Keratinocyte (primary cell): ENCODE data around the gene WAS. TPM values are rescaled to one million over a fixed set of nuclear protein-coding genes. Genes with fewer than 3 reads are reported as not detected.

Experiments
- DNase-seq: peaks from one replicate; pipeline ENCODE4 v3.0.0-alpha.2; 2011; ENCODE audit warnings: low read depth, missing footprints, low spot score
- FAIRE-seq: peaks from 2 replicates; lab custom pipeline; 2011; peaks lifted over from hg19 to GRCh38; lab: Jason Lieb, UNC
- H2AFZ ChIP-seq: 2 replicates; pipeline ENCODE4 v1.6.0; 2012; ENCODE audit warnings: low read length, control low read depth, inconsistent platforms; ENCODE audit not compliant: control insufficient read depth
- H3K27ac ChIP-seq: 2 replicates; pipeline ENCODE4 v1.5.1; 2011; ENCODE audit warnings: low read length; ENCODE audit not compliant: control insufficient read depth, insufficient read depth
- H3K27me3 ChIP-seq: 3 replicates; pipeline ENCODE4 v1.6.0; 2011; ENCODE audit warnings: low read length; ENCODE audit not compliant: control insufficient read depth, insufficient read depth; ENCODE audit errors: extremely low read depth
- H3K36me3 ChIP-seq, 2 experiments: 2 replicates in 1 of 2; 3 replicates in 1 of 2; pipeline ENCODE4 v1.5.1; 2011; ENCODE audit warnings: low read length in 2 of 2, mild to moderate bottlenecking in 1 of 2; ENCODE audit not compliant: control insufficient read depth in 2 of 2, insufficient read depth in 2 of 2; ENCODE audit errors: extremely low read depth in 1 of 2
- H3K4me1 ChIP-seq: 3 replicates; pipeline ENCODE4 v1.5.1; 2011; ENCODE audit warnings: low read length; ENCODE audit not compliant: control insufficient read depth, insufficient read depth; ENCODE audit errors: extremely low read depth
- H3K4me2 ChIP-seq: 3 replicates; pipeline ENCODE4 v1.6.0; 2011; ENCODE audit warnings: low read depth, low read length; ENCODE audit not compliant: control insufficient read depth, insufficient read depth; ENCODE audit errors: extremely low read depth
- H3K4me3 ChIP-seq, 3 experiments: fragments of 200-600 bp in 1 of 3; sonication (generic) in 1 of 3; 2 replicates in 2 of 3; 3 replicates in 1 of 3; pipeline ENCODE4 v1.5.1; 2011 to 2016; ENCODE audit warnings: low read length in 3 of 3, mild to moderate bottlenecking in 3 of 3, control low read depth in 2 of 3, inconsistent platforms in 1 of 3, low read depth in 1 of 3, mixed read lengths in 1 of 3, mixed run types in 1 of 3, moderate library complexity in 1 of 3; ENCODE audit not compliant: control insufficient read depth in 2 of 3, insufficient read depth in 2 of 3; ENCODE audit errors: extremely low read depth in 1 of 3
- H3K79me2 ChIP-seq: 2 replicates; pipeline ENCODE4 v1.6.0; 2012; ENCODE audit warnings: low read length; ENCODE audit not compliant: control insufficient read depth, insufficient read depth
- H3K9ac ChIP-seq: 3 replicates; pipeline ENCODE4 v1.6.0; 2011; ENCODE audit warnings: low read length; ENCODE audit not compliant: control insufficient read depth, insufficient read depth; ENCODE audit errors: extremely low read depth
- H3K9me1 ChIP-seq: 3 replicates; pipeline ENCODE4 v1.6.0; 2011; ENCODE audit warnings: low read length; ENCODE audit not compliant: control insufficient read depth, insufficient read depth; ENCODE audit errors: extremely low read depth
- H3K9me3 ChIP-seq: 2 replicates; pipeline ENCODE4 v1.5.1; 2012; ENCODE audit warnings: low read depth, low read length; ENCODE audit not compliant: control insufficient read depth
- H4K20me1 ChIP-seq: 3 replicates; pipeline ENCODE4 v1.6.0; 2011; ENCODE audit warnings: low read length; ENCODE audit not compliant: control insufficient read depth, insufficient read depth; ENCODE audit errors: extremely low read depth
- EZH2 ChIP-seq: IDR thresholded peaks from one replicate; pipeline ENCODE4 v1.6.1; 2012; ENCODE audit warnings: inconsistent platforms, mild to moderate bottlenecking, low read length, moderate library complexity
- dilution Hi-C: fragments of 300-500 bp; cut with MboI; formaldehyde crosslinking; loops from one replicate; pipeline ENCODE4 v1.7.0; 2020; ENCODE audit warnings: low sequenced_read_pairs; ENCODE audit not compliant: extremely low pct_ligation_motif_present
- polyA plus RNA-seq, 5 experiments: library from polyadenylated mRNA; depleted of rRNA in 3 of 5; stranded (reverse) in 3 of 5; stranded (forward) in 1 of 5; unstranded in 1 of 5; fragments of >200 nt; gene quantifications; 1 replicate in 1 of 5; 2 replicates in 3 of 5; 3 replicates in 1 of 5; pipeline versions ENCODE4 v1.2.1 to v1.2.3, GENCODE V29; 2011 to 2012; ENCODE audit warnings: missing spikeins in 2 of 5, low read depth in 1 of 5, low replicate concordance in 1 of 5
- TF ChIP-seq, protein P1 (sequence below), 3 experiments: IDR thresholded peaks in 1 of 3; conservative IDR thresholded peaks in 1 of 3; optimal IDR thresholded peaks in 1 of 3; 2 replicates in 2 of 3; 3 replicates in 1 of 3; pipeline versions ENCODE3 to v1.5.1; 2011; ENCODE audit warnings: low read length in 3 of 3, mild to moderate bottlenecking in 3 of 3, moderate library complexity in 2 of 3, control low read depth in 1 of 3, inconsistent platforms in 1 of 3; ENCODE audit not compliant: insufficient read depth in 2 of 3; ENCODE audit errors: extremely low read depth in 1 of 3

The WAS gene
- polyA plus RNA-seq, 1 donor (not counting 4 experiments of a cell fraction or from before 2014, with no cell fraction given): 0.07 TPM

DNA sequence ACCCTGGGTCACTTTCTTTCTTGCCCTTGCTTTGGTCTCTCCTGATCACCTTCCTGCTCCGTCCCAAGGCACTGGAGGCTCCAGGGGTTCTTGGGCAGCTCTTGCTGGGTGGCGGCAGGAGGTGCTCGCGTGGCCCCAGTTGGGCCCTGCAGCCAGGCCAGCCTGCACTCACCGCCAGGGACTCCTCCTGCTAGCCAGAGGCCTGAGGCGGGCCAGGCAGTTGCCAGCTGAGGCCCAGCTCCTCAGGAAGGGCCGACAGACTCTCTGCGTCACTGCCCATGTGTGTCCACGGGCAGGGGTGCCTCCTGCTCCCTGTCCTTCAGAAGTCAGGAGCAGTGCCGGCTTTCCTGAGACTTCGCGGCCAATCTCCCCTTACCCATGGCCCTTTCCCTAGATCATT is 22.3 kb downstream of the WAS start:
- dilution Hi-C loops: no loop called here
- no peak for FAIRE-seq
- Histone ChIP-seq H3K9me1 (no peaks in the 10 kb centered on the region), H3K27ac (no peak overlapping the region), H3K36me3 (no peaks in the 10 kb centered on the region), H3K4me2 (no peak overlapping the region), H3K4me3 (no peak overlapping the region), H3K9ac (no peak overlapping the region), H3K79me2 (peaks cover 11% of the 10 kb centered on the region), H2AFZ (no peak overlapping the region), H3K27me3 (no peaks in the 10 kb centered on the region), H3K9me3 (peaks cover 3% of the 10 kb centered on the region), H4K20me1 (no peaks in the 10 kb centered on the region), H3K4me1 (peaks cover 14% of the 10 kb centered on the region)
- DNase-seq: no peak
- TF ChIP-seq, protein P1, sequence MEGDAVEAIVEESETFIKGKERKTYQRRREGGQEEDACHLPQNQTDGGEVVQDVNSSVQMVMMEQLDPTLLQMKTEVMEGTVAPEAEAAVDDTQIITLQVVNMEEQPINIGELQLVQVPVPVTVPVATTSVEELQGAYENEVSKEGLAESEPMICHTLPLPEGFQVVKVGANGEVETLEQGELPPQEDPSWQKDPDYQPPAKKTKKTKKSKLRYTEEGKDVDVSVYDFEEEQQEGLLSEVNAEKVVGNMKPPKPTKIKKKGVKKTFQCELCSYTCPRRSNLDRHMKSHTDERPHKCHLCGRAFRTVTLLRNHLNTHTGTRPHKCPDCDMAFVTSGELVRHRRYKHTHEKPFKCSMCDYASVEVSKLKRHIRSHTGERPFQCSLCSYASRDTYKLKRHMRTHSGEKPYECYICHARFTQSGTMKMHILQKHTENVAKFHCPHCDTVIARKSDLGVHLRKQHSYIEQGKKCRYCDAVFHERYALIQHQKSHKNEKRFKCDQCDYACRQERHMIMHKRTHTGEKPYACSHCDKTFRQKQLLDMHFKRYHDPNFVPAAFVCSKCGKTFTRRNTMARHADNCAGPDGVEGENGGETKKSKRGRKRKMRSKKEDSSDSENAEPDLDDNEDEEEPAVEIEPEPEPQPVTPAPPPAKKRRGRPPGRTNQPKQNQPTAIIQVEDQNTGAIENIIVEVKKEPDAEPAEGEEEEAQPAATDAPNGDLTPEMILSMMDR (optimal IDR thresholded peaks at IDR 0.05 in 1 of 3, IDR thresholded peaks at IDR 0.05 in 1 of 3, conservative IDR thresholded peaks at IDR 0.05 in 1 of 3; ENCODE audit: extremely low read depth in 1 of 3, insufficient read depth in 2 of 3, low read length in 3 of 3): no peak
- no peak for TF ChIP-seq EZH2

DNA sequence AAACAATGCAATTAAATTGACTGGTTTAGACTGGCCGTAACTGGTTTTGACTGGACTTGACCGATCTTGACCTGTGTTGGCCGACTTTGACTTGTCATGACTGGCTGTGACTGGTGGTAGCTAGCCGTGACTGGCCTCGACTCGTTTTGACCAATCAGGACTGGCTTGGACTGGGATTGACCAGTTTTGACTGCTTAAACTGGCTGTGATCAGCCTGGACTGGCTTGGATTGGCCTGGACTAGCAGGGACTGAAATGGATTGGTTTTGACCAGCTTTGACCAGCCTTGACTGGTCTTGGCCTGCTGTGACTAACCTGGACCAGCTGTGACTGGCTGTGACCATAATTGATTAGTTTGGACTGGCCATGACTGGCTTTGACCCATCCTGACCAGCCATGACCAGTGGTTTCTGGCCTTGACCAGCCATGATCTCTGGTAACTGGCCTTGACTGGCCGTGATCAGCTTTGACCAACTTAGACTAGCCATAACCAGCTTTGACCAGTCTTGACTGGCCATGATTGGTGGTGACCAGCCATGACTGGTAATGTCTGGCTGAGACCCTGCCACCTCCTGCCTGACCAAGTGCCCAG is 26.0 kb downstream of the WAS start:
- H3K9ac ChIP-seq: no peak overlapping the region
- dilution Hi-C loops: no loop called here

More for the DNA sequence above, 26.0 kb downstream of the WAS start:
- no peak for TF ChIP-seq EZH2
- TF ChIP-seq, protein P1 (optimal IDR thresholded peaks at IDR 0.05 in 1 of 3, IDR thresholded peaks at IDR 0.05 in 1 of 3, conservative IDR thresholded peaks at IDR 0.05 in 1 of 3; ENCODE audit: extremely low read depth in 1 of 3, insufficient read depth in 2 of 3, low read length in 3 of 3): no peak
- H3K4me1 ChIP-seq: peaks cover 2% of the 10 kb centered on the region
- no peaks in the 10 kb centered on the region for H3K27me3 ChIP-seq
- no peaks in the 10 kb centered on the region for H3K9me1 ChIP-seq
- FAIRE-seq (no peak), DNase-seq (no peak)
- H4K20me1 ChIP-seq: no peaks in the 10 kb centered on the region
- H3K9me3 ChIP-seq: peaks cover 3% of the 10 kb centered on the region
- no peak overlapping the region for H3K4me3 ChIP-seq
- no peaks in the 10 kb centered on the region for H3K36me3 ChIP-seq
- H3K27ac ChIP-seq: no peak overlapping the region
- no peak overlapping the region for H3K4me2 ChIP-seq
- H2AFZ ChIP-seq: no peak overlapping the region
- peaks cover 6% of the 10 kb centered on the region for H3K79me2 ChIP-seq
